Mammary epithelial cell (primary cell): ENCODE data around the gene GPRC6A.

Experiments used
- EZH2 ChIP-seq: IDR thresholded peaks from 2 replicates; pipeline ENCODE4 v1.6.1; 2012; ENCODE audit warnings: low read length, inconsistent platforms, borderline replicate concordance
- TF ChIP-seq, protein P1 (sequence below), 2 donors: IDR thresholded peaks in 1 of 2; conservative IDR thresholded peaks in 1 of 2; 2 replicates each; pipeline ENCODE4 v1.5.1; 2011 to 2012; ENCODE audit warnings: inconsistent platforms in 2 of 2, low read length in 2 of 2, mild to moderate bottlenecking in 2 of 2, control low read depth in 1 of 2, low read depth in 1 of 2; ENCODE audit not compliant: insufficient read depth in 1 of 2; ENCODE audit errors: extremely low read depth in 1 of 2

DNA sequence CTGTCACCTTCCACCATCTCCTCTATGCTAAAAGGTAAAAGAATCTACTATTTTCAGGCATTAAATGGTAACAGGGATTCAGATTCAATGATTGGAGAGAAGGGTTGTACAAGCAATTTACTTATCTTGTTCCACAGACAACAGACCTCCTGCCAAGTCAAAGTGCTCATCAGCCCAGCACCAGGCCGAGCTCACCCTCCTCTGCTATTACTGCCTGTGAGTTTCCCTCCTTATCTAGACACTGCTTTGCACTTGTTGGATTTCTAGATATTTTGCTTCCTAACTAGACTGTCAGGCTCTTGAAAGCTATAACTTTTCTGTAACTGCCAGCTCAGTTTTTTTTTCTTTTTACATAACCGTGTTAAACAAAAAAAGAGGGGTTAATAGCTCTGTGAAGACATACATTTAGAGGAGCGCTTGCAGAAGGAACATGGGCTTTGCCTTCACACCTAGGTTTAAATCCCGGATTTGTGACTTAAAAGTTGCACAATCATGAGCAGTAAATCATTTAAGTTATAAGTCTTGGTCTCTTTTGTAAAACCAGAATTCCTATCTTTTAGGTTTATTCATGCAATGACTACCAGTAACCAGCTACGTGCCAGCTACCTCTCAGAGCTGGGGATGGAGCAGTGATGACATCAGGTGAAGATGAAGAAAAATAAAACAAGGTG is 62.2 kb downstream of the GPRC6A start:
- TF ChIP-seq, protein P1, sequence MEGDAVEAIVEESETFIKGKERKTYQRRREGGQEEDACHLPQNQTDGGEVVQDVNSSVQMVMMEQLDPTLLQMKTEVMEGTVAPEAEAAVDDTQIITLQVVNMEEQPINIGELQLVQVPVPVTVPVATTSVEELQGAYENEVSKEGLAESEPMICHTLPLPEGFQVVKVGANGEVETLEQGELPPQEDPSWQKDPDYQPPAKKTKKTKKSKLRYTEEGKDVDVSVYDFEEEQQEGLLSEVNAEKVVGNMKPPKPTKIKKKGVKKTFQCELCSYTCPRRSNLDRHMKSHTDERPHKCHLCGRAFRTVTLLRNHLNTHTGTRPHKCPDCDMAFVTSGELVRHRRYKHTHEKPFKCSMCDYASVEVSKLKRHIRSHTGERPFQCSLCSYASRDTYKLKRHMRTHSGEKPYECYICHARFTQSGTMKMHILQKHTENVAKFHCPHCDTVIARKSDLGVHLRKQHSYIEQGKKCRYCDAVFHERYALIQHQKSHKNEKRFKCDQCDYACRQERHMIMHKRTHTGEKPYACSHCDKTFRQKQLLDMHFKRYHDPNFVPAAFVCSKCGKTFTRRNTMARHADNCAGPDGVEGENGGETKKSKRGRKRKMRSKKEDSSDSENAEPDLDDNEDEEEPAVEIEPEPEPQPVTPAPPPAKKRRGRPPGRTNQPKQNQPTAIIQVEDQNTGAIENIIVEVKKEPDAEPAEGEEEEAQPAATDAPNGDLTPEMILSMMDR (conservative IDR thresholded peaks at IDR 0.05 in 1 of 2, IDR thresholded peaks at IDR 0.05 in 1 of 2; ENCODE audit: extremely low read depth in 1 of 2, insufficient read depth in 1 of 2, low read depth in 1 of 2, low read length in 2 of 2): no peak
- TF ChIP-seq EZH2: no peak
